Eye (tissue), 1 donor: ENCODE results near the gene MAN1B1.

Experiments
- DNase-seq: peaks from one replicate; pipeline ENCODE4 v3.0.0-alpha.2; 2015

Gene MAN1B1

GRCh38 chr9:137088121-137088520 is 1.3 kb downstream of the MAN1B1 start:
- no peak for DNase-seq

GRCh38 chr9:137089232-137089947 is 2.6 kb downstream of the MAN1B1 start:
- DNase-seq: no peak

- no peak for DNase-seq
These were observed 9.1 kb downstream of the MAN1B1 start for GRCh38 chr9:137095664-137096517.

GRCh38 chr9:137096785-137097546 is 10.2 kb downstream of the MAN1B1 start:
- no peak for DNase-seq

GRCh38 chr9:137097761-137098462 is 11.1 kb downstream of the MAN1B1 start:
- no peak for DNase-seq

- DNase-seq: no peak
These were observed 12.4 kb downstream of the MAN1B1 start for GRCh38 chr9:137099231-137099630.

- DNase-seq: no peak
These were observed 16.6 kb downstream of the MAN1B1 start for GRCh38 chr9:137103206-137103999.

GRCh38 chr9:137105814-137106661 is 19.3 kb downstream of the MAN1B1 start:
- no peak for DNase-seq

- no peak for DNase-seq
These were observed 20.0 kb downstream of the MAN1B1 start for GRCh38 chr9:137106662-137107250.

- DNase-seq: no peak
These were observed 20.6 kb downstream of the MAN1B1 start for GRCh38 chr9:137107312-137107921.

GRCh38 chr9:137107982-137108381 is 21.2 kb downstream of the MAN1B1 start:
- no peak for DNase-seq

- DNase-seq: no peak
These were observed 21.9 kb downstream of the MAN1B1 start for GRCh38 chr9:137108608-137109249.

- DNase-seq: no peak
These were observed 22.7 kb downstream of the MAN1B1 start for GRCh38 chr9:137109250-137110146.

- DNase-seq: no peak
These were observed 23.5 kb downstream of the MAN1B1 start for GRCh38 chr9:137110147-137110910.

- no peak for DNase-seq
These were observed 24.4 kb downstream of the MAN1B1 start for GRCh38 chr9:137110911-137111787.

- no peak for DNase-seq
These were observed 25.2 kb downstream of the MAN1B1 start for GRCh38 chr9:137111788-137112563.
